CD4-positive, alpha-beta T cell treated with Interferon alpha-2 for 1 hour (primary cell): ENCODE measurements around the gene PYGO2.
"Not testable (repeated sequence)": the region's sequence is repeated elsewhere in the genome, so short reads cannot be mapped to it uniquely, and the experiment has no call there.

Source experiments
- DNase-seq, 2 donors: peaks; one replicate each; pipeline ENCODE4 v3.0.0-alpha.2; 2020 to 2022

Gene PYGO2

DNA sequence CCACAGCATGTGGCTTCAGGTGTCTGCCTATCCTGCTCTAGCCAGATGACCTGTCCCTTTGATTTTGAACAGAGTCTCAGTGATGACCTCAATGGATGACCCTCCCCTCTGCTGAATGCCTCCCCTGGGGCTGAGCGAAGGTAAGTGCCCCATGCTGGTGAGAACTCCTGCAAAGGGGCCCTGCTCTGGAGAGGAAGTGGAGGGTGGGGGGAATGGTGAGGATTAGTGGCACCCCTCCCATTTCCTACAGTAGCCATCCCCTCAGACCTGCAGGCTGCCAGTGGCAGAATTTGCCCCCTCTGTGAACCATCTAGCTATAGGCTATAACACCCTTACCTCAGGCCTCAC is 21.4 kb downstream of the PYGO2 start:
- DNase-seq: peak in 1 of 2 donors; percentile 28

DNA sequence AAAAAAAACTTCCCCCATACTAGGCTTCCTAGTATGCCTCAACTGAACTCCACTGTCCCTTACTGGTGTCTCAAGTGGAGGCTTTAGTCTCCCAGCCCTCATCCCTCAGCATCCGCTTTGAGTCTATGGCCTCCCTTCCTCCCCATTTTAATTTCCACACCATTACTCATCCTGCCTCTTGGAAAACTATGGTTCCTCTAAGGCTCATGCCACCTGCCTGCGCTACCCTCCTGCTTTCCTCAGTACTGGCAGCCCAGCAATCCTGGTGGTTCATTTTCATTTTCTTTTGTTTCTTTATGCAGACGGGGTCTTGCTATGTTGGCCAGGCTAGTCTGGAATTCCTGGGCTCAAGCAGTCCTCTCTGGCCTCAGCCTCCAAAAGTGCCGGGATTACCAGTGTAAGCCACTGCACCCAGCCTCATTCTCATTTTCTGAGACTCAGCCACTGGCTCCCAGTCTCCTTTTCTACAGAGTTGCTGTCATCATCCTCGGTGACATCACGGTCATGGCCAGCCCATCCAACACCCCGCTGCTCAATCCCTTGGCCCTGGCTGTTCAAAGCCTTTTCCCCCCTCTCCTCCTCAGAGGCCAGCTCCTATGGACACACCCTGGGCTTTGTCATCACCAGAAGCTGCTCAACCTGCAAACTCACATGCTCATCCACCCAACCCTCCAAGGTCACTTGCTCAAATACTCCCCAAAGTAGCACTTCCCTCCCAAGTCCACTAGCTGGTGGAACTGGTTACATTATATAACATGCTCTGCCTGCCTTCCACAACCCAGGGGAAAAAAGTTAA is 22.8 kb downstream of the PYGO2 start:
- no peak for DNase-seq

DNA sequence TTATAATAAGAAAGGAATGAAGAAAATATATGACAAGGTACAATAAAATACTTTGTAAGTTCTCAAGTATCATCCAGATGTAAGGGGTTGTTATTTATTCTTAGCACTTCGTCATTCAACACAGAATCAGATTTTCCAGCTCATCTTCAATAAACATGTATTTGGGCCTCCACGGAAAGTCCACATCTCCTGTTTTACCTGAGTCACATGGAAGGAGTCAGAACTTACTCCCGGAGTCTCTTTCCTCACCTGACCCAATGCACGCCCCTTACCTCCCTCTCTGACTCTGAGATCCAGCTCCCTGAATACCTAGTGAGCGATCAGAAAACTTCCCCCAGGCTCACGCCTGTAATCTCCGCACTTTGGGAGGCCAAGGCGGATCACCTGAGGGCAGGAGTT is 23.6 kb downstream of the PYGO2 start:
- DNase-seq: no peak

DNA sequence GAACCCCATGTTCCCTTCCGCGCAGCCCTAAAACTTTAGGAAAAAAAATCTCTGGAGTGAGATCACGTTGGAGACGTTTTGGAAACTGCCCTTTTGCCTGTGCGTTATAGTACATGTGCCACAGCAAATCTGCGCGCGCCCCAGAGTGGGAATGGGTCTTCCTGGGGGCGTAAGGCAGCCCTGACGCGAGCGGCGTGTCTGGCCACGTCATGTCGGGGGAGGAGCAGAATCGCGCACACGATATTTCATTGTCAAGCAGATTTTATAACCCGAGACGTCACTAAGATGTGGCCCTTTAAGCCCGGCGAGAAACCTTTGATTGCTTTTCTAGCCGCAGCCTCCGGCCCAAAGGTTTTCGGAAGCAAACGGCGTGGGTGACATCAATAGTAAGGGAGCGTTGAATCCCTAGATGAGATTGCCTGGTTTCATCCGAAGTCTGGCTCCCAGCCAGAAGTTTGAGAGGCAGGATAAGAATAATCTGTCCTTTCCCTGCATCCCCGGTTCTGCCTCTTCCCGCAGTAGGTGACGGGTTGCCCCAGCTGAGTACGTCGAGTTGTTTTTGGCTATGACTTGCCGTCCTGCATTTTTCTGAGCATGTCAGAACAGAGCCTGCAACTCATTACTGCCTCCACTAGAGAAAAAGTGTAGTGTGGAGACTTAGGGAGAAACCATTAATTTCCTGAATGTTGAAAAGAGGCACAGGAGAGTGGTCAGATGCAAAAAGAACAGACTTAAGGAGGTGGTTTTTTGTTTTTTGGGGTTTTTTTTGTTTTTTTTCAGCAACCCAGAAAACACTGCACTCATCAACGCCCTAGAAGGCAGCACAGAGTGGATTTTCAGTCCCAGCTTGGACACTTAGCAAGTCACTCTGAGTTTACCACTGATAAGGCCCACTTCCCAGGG is 24.2 kb downstream of the PYGO2 start:
- peak; percentile 93 to 94 for DNase-seq

DNA sequence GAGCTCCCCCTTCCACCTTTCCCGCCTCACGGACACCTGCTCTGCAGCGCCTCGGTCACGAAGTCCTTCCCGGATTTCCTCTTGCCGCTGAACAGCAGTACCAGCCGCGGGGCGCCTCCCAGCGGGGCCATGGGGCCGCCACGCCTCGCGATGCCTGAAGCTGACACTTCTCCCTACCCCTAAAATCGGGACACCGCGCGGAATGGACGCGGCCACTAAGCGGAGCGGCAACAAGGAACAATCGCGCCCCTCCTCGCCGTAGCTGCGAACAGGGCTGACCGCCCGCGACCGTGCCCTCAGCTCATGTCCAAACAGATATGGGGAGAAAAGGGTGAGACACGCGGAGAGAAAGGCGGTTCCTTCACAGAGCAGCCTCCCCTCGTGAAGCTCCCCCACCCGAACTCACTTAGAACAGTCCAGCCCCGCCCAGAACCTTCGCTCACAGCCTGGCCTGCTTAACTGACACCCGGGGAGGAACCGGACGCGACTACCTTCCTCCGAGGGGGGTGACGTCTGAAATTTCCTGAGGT is 25.0 kb downstream of the PYGO2 start, which contains the start of gene PMVK:
PMVK (minus strand) TSS at position 165 of the 530 bp plus-strand sequence; CDS start at position 131, 34 bp downstream.
- peak; percentile 94 to 97 for DNase-seq

DNA sequence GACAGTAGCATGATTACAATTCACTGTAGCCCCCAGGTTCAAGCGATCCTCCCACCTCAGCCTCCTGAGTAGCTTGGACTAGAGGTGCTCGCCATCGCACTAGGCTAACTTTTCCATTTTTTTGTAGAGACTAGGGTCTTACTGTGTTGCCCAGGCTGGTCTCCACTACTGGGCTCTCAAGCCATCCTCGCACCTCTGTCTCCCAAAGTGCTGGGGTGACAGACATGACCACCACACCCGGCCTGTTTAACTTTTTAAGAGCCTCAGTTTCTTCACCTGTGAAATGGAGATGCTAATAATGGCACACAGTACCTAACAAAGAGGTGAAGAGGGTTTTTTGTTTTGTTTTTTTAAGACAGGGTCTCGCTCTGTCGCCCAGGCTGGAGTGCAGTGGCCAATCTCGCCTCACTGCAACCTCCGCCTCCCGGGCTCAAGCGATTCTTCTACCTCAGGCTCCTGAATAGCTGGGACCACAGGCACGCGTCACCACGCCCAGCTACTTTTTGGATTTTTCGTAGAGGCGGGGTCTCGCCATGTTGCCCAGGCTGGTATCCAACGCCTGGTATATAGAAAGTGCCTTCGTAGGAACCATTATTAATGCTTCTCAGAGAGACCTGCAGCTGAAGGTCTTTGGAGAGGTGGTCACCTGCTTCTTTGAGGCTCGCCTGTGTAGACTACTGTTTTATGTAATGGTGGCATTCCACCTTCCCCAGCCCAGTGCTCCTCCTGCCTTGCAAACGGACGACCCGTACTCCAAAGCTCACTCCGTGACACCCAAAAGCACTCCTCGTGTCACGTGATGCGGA is 25.6 kb downstream of the PYGO2 start:
- DNase-seq: no peak

DNA sequence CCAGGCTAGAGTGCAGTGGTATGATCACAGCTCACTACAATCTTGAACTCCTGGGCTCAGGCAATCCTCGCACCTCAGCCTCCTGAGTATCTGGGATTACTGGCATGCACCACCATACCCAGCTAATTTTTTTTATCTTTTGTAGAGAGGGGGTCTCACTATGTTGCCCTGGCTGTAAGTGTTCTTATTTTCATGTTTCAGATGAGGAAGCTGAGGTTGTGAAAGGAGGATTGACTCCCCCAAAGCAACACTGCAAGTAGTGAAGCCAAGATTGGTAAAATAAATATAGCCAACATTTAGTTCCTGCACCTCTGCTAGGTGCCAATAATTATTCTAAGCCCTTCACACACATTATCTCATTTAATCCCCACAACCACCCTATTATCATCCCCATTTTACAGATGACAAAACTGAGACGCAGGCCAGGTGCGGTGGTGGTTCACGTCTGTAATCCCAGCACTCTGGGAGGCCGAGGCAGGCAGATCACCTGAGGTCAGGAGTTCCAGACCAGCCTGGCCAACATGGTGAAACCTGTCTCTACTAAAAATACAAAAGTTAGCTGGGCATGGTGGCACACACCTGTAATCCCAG is 27.1 kb downstream of the PYGO2 start:
- no peak for DNase-seq

DNA sequence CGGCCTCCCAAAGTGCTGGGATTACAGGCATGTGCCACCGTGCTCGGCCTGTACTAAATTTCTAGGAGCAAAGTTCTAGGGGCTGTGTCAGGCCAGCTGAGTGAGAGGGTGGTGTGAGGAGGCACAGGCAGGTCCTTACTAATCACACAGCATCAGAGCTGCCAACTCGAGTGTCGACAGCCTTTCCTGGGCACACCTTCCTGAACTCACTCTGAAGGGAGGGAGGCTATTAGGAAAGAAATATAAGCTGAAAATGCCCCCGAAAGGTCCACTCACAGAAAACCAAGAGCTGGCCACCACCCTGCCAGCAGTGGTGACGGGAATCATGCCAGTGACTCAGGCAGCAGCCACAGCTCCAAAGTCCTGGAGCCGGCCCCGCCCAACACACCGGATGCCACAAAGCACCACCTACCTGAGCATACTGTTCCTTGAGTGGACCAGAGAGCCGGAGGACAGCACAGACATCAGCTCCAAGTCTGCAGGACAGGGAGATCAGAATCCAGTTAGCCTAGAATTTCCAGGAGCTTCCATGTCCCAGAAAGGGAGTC is 29.6 kb downstream of the PYGO2 start:
- no peak for DNase-seq

DNA sequence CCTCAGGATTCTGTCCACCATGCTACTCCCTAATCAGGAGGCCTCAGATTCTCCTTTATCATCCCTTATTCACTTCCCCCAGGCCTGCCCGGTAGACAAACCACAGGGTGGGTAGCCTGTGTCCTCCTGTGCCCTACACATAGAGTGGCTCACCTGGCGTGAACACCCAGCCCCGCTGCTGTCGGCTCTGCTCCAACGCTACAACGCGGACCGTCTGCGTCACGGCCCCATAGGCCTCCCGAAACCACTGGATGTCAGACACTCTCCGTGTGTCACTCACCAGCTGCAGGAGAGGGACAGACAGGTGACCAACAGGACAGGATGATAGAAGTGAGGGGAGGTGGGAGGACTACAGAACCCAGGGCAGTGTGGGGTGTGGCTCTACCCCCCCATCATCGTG is 35.4 kb downstream of the PYGO2 start:
- no peak for DNase-seq

DNA sequence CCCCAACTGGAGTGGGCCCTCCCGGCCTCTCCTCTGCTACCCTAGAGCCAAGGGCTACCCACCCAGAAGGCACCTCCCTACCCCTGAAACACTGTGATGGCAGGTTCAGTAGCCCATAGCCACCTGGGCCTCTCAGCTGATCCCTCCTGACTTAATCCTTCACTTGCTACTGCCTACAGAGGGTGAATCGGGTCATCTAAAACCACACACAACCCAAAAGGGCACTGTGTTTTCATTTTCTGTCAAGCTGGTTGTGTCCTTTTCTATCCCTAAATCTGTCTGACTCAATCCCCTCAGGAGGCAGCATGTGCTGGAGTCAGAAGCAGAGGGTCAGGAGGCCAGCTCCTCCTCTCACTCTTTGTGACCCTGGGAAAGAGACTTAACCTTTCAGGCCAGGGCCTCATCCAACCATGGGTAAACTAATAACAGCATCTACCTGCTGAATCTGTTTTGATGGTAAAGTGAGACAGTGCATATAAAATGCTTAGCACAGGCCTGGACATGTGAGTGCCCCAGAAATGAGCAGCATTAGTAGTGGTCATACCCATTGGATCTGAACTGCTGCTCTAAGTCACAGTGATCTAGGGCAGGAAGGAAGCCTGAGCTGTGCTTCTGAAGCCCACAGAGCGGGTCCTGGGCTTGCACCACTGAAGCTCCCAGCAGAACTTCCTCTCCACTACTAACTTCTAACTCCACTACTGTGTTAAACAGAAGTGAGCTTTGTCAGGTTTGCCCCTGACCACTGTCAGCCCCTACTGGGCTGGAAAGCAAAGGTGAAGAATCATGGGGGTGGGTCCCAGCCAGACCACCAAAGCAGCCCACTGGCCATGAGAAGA is 36.0 kb downstream of the PYGO2 start:
- no peak for DNase-seq

DNA sequence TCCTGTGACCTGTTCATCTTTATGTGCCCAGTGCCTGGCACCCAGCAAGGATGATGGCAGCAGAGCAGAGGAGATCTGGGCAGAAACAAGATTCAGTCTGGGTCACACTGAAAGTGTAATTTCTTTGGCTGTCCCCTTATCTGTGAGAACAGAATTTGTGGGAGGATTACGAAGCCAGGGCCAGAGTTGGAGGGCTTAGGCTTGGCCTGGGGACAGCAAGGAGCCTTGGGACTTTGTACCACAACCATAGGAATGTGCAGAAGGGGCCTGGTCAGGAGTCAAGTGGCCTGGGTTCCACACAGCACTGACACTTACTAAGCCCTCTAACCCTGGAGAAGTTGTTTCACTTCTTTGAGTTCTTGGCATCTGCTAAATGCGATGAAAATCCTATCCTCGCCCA is 37.9 kb downstream of the PYGO2 start:
- DNase-seq: no peak

DNA sequence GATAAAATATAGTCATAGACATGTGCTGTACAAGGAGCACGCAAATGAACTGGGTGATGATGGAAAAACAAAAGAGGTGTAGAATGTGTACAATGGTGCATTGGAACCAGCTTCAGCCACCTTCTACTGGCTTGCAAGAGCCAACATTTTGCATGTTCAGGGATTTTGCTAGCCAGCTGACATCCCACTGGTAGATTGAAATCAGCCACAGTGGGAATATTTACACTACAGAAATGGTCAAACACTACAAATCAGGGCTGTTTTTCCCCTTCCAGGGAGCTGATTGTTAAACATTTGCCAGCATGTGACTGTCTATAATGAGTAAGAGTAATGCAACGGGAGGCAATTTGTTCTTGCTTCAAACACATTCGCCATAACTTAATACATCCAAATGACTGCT is 48.3 kb downstream of the PYGO2 start:
- no peak for DNase-seq

DNA sequence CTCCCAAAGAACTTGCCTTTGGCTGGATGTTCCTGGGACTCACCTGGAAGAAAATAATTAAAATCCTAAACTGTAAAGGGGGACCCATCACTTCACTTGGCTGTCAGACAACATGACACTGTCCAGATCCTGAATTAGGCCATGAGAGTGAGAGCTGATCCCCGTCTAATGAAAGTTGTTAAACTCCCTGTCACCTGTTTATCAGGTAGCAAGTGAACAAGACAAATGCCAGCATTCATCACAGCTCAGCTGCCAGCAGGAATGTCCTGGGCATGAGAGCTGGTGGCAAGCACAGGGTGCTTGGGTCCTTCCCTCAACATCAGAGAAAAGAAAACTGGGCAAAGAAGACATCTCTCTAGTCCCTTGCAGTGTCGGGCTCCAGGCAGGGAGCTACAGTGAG is 48.8 kb downstream of the PYGO2 start:
- DNase-seq: no peak

DNA sequence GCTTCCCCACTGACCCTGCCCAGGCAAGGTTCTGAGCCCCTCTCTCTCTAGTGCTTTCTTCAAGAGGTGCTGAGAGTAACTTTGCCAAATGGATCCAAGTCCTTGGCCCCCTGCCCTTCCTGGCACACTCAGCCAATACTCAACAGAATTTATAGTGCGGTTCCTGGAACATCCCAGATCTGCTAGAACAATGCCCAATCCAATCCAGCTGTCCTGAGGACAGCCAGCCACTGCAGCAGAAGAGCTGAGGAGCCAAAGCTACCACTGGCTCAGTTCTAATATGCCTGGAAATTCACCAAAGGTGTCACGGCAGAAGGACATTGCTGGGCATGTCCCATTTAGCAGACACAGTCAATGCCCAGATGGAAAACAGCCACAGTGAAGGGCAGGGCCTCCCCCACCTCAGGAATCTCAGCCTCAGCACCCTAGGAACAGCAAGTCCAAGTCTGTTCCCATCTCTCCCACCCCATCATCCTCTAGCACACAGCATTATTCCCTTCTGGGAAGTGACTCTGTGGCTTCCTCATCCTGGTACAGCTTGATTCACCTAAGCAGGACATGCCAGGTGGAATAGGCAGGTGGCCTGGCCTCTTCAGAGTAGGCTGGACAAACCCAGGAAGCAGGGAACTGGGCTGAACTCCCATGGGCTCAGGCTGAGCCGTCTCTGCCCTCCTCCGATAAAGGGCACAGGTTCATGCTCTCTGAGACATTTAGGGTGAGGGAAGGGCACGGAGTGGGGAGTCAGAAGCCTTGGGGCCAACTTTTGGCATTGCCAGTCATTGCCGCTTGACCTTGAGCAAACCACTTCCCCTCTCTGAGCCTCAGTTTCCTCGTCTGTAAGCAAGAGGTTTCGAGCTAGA is 49.7 kb downstream of the PYGO2 start:
- DNase-seq: no peak

DNA sequence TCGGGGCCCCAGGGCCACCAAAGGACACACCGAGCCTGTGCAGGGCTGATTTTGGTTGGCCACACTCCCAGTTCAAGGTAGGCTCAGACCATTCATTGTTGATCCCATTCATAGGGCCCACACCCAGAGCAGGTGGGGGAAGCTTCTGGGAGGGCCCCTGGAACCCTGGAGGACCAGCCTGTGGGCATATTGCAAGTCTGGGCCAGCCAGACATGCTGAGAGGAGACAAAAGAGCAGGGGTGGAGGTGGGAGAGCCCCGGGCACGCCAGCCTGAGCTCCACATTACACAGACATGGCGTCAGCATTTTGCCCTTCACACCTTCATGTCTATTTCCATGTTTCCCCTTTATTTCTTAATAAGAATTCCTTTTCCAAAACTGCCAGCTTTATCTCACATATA is 50.7 kb downstream of the PYGO2 start:
- no peak for DNase-seq

DNA sequence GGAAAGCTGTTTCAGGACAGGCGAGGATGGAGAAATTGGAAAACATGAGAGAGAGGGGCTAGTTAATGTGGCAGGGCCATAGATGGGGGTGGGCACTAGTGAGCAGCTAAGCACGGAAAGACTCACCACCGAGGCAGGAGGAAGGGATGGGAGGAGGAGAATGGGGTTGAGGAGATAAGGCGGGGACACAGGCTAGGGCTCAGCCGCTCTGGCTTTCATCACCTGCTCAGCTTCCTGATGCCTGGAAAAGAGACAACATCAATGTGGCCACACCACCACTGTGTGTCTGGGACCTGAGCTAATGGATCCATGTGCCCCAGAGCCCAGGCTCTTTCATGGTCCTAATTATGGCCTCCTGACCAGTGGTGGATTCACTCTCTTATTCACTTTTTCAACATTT is 52.6 kb downstream of the PYGO2 start:
- DNase-seq: no peak

DNA sequence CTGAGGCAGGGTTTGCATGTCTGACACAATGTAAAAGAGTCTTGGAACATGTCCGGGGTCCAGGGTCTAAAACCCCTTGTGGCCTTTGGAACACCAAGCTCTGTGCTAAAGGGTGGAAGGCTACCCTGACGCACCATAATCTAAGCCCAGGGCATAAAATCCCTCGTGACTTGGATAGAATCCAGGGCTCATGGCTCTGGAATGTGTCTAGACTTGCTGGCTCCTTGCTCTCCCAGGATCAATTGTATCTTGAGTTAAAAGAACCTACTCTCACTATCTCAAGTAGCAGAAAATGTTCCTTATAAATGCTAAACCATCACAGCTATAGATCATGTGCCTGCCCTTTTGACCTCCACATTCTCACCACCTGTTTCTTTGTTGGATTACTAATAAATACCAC is 53.5 kb downstream of the PYGO2 start:
- not testable (repeated sequence) for DNase-seq
